Uterus (tissue), 4 donors: Measurements from ENCODE around the gene MAB21L2. TPM values are rescaled to one million over a fixed set of nuclear protein-coding genes. Genes with fewer than 3 reads are reported as not detected.

Source experiments
- DNase-seq, 2 donors: peaks; one replicate each; pipeline ENCODE4 v3.0.0-alpha.2; 2019 to 2020
- H3K27ac ChIP-seq, 2 donors: fragments of 200-600 bp; sonication (generic); 1 replicate in 1 of 2; 2 replicates in 1 of 2; pipeline ENCODE4 v1.5.1; 2016 to 2018
- H3K27me3 ChIP-seq, 2 donors: fragments of 200-600 bp; sonication (generic); one replicate each; pipeline ENCODE4 v1.5.1; 2018 to 2019; ENCODE audit warnings: control low read depth in 1 of 2
- H3K36me3 ChIP-seq, 2 donors: fragments of 200-600 bp; sonication (generic); one replicate each; pipeline ENCODE4 v1.5.1; 2019; ENCODE audit warnings: control low read depth in 1 of 2
- H3K4me1 ChIP-seq, 2 donors: fragments of 200-600 bp; sonication (generic); one replicate each; pipeline ENCODE4 v1.5.1; 2018 to 2019; ENCODE audit warnings: control low read depth in 1 of 2
- H3K4me3 ChIP-seq, 2 donors: fragments of 200-600 bp; sonication (generic); 1 replicate in 1 of 2; 2 replicates in 1 of 2; pipeline ENCODE4 v1.5.1; 2018 to 2019; ENCODE audit warnings: mild to moderate bottlenecking in 1 of 2
- H3K9me3 ChIP-seq, 2 donors: fragments of 200-600 bp; sonication (generic); one replicate each; pipeline ENCODE4 v1.5.1; 2019; ENCODE audit warnings: control low read depth in 1 of 2
- CTCF ChIP-seq, 4 experiments: fragments of 200-600 bp in 2 of 4; fragments of 450-650 bp in 2 of 4; sonication (generic) in 2 of 4; IDR thresholded peaks; one replicate each; pipeline ENCODE4 v1.5.1; 2016 to 2019; ENCODE audit warnings: antibody characterized with exemption in 4 of 4, mild to moderate bottlenecking in 2 of 4, moderate library complexity in 1 of 4
- POLR2A ChIP-seq, 2 donors: fragments of 450-650 bp; IDR thresholded peaks; one replicate each; pipeline ENCODE4 v1.6.1; 2016; ENCODE audit warnings: antibody characterized with exemption in 2 of 2, mild to moderate bottlenecking in 1 of 2, moderate library complexity in 1 of 2
- intact Hi-C: fragments of 100-400 bp; cut with DNase I; formaldehyde crosslinking; loops from one replicate; pipeline ENCODE4 v1.15.1; 2023; ENCODE audit warnings: low total_unique reads
- total RNA-seq, 4 donors: library from RNA; depleted of rRNA in 3 of 4; stranded (reverse); fragments of >200 nt in 3 of 4; gene quantifications; one replicate each; pipeline versions ENCODE4 v1.1.0 to v1.2.4, GENCODE V29; 2014 to 2023
- donor health status: DM: yes; HTN: yes; CAD: no.

MAB21L2 gene
- total RNA-seq, 4 donors from 2014 or later: not detected

- TF ChIP-seq CTCF (IDR thresholded peaks at IDR 0.05) (no peak), POLR2A (IDR thresholded peaks at IDR 0.05) (no peak)
- Histone ChIP-seq H3K27ac (no peak overlapping the region), H3K27me3 (no peaks in the 10 kb centered on the region), H3K4me1 (no peaks in the 10 kb centered on the region), H3K36me3 (no peaks in the 10 kb centered on the region), H3K9me3 (no peaks in the 10 kb centered on the region), H3K4me3 (peak overlapping the region in 1 of 2 donors; percentile 18)
- no peak for DNase-seq
- intact Hi-C loops: no loop called here
Observed at GRCh38 chr4:150584111-150584915, 2.4 kb downstream of the MAB21L2 start.

- TF ChIP-seq CTCF (IDR thresholded peaks at IDR 0.05) (no peak), POLR2A (IDR thresholded peaks at IDR 0.05) (no peak)
- Histone ChIP-seq H3K36me3 (no peaks in the 10 kb centered on the region), H3K4me3 (no peak overlapping the region), H3K4me1 (no peaks in the 10 kb centered on the region), H3K27me3 (no peaks in the 10 kb centered on the region), H3K9me3 (no peaks in the 10 kb centered on the region), H3K27ac (no peak overlapping the region)
- no peak for DNase-seq
- intact Hi-C loops: no loop called here
Observed at GRCh38 chr4:150585611-150586010, 3.7 kb downstream of the MAB21L2 start.

GRCh38 chr4:150586162-150586810 lies 4.3 kb downstream of the MAB21L2 start:
- Histone ChIP-seq H3K27ac (no peak overlapping the region), H3K36me3 (no peaks in the 10 kb centered on the region), H3K4me1 (no peaks in the 10 kb centered on the region), H3K9me3 (no peaks in the 10 kb centered on the region), H3K4me3 (no peak overlapping the region), H3K27me3 (no peaks in the 10 kb centered on the region)
- DNase-seq: no peak
- intact Hi-C loops: no loop called here
- TF ChIP-seq POLR2A (IDR thresholded peaks at IDR 0.05) (no peak), CTCF (IDR thresholded peaks at IDR 0.05) (no peak)

- TF ChIP-seq POLR2A (IDR thresholded peaks at IDR 0.05): no peak
- no peak for TF ChIP-seq CTCF (IDR thresholded peaks at IDR 0.05)
- Histone ChIP-seq H3K27me3 (no peaks in the 10 kb centered on the region), H3K4me3 (no peak overlapping the region), H3K36me3 (no peaks in the 10 kb centered on the region), H3K9me3 (no peaks in the 10 kb centered on the region), H3K4me1 (no peaks in the 10 kb centered on the region), H3K27ac (no peak overlapping the region)
- intact Hi-C loops: no loop called here
- no peak for DNase-seq
Observed at GRCh38 chr4:150588316-150588715, 6.4 kb downstream of the MAB21L2 start.

GRCh38 chr4:150589157-150589556 lies 7.2 kb downstream of the MAB21L2 start:
- Histone ChIP-seq H3K4me1 (no peaks in the 10 kb centered on the region), H3K27me3 (no peaks in the 10 kb centered on the region), H3K4me3 (no peak overlapping the region), H3K36me3 (no peaks in the 10 kb centered on the region), H3K27ac (no peak overlapping the region), H3K9me3 (no peaks in the 10 kb centered on the region)
- intact Hi-C loops: no loop called here
- no peak for DNase-seq
- TF ChIP-seq POLR2A (IDR thresholded peaks at IDR 0.05) (no peak), CTCF (IDR thresholded peaks at IDR 0.05) (no peak)
